ENCODE measurements around the gene PRPF38A.

PRPF38A gene

DNA sequence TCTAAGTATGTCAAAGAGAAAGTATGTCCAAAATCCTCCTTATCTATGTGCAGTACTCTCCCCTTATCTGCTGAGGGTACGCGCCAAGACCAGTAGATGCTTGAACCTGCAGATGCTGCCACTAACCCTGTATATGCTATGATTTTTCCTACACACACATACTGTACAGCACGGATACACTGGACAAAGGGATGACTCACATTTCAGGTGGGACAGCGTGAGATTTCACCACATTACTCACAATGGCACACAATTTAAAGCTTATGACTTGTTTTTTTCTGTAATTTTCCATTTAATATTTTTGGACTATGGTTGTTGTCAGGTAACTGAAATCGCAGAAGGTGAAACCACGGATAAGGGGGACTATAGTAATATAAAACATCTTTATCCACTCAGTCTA lies 4.3 kb upstream of the PRPF38A start:
- no peak for DNase-seq (ENCODE audit: low spot score)

DNA sequence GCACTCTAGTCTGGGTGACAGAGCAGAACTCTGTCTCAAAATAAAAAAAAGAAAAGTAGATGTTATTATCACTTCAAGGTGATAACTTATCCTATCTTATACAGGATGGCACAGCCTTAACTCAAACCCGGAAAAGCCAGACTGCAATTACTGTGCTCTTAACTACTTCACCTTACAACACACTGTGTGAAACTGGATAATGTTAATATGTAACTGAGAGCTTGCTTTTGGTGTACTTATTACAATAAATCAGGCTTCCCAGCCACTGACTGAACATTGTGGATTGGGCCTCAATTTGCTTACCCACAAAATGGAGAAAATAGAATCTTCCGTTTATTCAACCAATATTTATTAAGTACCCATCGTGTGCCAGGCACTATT lies 1.6 kb upstream of the PRPF38A start:
- DNase-seq (ENCODE audit: low spot score): no peak

DNA sequence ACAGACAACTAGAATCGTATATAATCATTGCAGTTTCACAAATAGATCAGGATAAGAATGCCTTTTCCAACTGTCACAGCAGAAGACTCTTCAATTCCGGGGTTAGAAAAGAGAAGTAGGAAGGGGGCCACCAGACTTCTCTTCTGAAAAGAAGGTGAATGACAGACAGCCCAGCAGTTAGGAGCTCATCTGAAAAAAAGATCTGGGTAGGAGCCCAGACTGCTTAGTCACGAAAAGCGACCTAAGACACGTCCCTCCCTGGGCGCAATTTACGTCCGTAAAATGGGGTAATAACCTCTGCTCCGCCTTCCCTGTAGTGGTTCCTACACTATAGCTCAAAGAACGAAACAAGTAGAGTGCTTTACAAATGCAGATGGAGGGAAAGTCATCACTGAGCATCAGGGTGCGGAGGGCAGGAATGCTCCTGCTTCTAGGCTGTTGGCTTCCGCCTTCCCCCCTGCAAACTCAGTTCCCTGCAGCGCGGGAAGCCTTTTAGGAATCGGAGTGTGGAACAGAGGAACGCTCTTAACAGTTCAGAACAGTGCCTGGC lies 761 bp upstream of the PRPF38A start:
- peak; percentile 34 for DNase-seq (ENCODE audit: low spot score)

DNA sequence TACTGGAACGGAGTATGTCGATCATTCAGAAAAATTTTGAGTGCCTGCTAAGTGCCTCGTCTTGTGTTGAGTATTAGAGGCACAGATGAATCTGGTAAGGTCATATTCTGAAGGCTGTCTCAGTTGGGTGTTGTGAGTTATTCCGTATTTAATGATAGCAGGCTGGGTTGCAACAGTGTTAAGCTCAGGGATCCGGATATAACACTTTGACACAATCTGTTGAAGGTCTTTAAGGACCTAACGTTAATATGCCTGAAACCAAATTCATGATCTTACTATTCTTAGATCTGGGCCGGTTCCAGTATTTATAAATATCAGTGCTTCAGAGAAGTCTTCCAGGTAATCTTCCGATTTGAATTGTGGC lies 555 bp downstream of the PRPF38A start:
- no peak for DNase-seq (ENCODE audit: low spot score)

DNA sequence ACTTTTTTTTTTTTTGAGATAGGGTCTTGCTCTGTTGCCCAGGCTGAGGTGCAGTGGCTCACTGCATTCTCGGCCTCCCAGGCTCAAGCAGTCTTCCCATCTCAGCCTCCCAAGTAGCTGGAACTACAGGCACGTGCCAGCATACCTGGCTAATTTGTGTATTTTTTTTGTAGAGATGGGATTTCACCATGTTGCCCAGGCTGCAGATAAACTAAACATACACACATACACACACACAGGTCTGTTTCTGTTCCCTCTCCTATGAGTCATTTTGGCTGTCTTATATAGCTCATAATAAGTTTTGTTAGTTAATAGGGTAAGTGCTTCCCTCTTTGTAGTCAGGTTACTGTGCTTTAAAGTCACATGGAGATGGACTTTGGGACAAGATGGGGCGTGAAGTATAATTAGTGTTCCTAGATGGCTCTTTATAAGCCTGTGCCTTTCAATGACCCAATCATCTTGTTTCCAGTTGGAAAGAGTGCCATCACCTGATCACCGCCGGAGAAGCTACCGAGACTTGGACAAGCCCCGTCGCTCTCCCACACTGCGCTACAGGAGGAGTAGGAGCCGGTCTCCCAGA lies 9.1 kb downstream of the PRPF38A start:
- peak; percentile 3 for DNase-seq (ENCODE audit: low spot score)

DNA sequence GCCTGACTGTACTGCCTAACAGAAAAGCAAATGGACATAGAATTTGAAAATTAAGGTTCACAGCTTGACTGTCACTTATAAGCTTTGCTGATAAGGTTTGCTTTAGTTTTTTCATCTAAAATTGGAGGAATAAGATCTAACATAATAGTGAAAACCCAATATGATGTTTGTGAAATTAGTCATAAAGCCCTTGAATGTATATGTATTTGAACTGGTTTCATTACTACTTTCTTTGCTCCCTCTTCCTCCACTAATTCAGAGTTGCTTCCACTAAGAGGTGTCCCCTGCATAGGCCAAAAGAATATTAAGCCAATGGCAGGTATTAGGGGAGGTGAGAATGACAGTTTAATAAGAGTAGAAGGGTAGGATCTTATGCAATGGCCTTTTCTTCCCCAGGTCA lies 10.5 kb downstream of the PRPF38A start:
- DNase-seq (ENCODE audit: low spot score): no peak

DNA sequence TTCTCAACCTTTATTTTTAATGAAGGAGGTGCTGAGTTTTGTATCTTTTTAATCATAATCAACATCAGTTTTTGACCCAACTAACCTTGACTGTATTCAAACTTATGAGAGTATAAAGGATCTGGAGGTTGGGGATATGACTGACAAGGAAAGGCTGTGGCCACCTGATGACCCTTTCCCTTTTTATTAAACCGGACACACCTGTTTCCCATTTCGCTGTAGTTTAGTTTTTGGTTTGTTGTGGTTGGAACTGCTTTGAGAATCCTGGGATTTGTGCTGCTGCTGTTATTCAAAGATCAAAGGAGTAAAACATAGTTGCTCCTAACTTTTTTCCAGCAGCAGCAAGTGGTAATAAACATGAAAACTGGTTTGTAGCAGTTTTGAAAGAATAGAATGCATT lies 12.4 kb downstream of the PRPF38A start:
- DNase-seq (ENCODE audit: low spot score): no peak

DNA sequence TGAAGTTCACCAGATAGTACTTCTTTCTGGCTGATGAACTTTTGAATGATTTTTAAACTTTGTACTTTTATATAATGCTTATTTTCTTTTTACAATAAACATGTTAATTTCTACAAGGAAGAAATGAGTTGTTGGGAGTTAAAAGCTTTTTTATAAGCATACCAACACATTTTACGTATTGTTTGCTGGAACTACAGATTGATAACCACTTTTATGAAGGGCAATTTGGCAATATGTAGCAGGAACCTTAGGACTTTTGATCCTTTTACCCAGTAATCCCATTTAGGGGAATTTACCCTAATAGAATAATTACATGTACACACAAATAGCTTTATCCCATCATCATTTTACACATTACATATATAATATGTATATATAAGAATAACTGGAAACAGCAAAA lies 16.3 kb downstream of the PRPF38A start:
- no peak for DNase-seq (ENCODE audit: low spot score)

DNA sequence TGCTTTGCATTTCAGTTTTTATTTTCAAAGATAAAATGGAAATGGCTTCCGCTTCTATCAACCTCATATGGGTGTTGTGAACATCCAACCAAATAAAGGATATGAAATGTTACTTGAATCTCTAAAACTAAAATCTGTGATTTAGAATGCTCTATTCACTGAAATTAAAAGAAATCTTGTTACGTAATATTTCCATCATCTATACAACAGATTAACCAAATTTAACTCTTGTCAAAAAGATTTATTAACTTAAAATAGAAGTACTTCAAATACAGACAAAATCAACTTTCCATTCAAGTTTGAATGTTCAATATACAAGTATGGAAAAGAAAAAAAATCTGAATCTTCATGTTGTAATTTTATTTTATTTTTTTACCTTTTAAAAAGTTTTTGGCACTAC lies 18.7 kb downstream of the PRPF38A start:
- DNase-seq (ENCODE audit: low spot score): no peak

DNA sequence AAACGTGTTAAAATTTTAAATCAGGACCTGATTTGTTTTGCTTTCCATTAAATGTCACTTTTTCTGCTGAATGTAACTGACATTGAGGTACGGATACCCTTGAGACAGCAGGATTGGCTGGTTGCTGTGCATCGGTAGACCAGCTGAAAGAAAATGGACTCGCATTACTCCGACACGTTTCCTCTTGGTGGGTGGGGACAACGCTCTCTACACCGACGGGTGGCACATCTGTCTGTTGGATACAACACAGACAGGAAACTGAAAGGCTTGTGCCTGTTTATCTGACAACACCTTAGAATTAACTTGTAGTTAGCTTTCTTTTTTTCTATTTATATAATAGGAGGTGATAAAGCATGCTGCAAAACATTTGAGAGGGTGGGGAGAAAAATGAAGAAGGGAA lies 19.4 kb downstream of the PRPF38A start:
- no peak for DNase-seq (ENCODE audit: low spot score)

DNA sequence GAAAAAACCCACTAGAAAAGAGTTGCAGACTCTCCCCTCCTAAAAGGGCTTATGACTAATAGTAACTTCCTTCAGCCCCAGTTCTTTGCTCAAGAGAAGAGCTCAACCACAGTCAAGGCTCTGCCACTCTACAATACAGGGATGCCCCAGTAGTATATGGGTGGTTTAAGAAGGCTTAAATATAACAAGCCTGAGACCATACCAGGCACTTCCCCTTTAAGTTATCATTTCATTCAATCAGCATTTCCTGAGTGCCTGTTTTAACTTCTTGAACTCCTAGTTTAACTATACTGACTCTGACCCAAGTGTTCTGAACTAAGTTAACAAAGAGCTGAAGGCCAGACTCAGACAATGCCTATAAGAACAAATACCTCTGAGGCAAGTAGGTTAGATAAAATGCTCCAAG lies 19.8 kb downstream of the PRPF38A start:
- no peak for DNase-seq (ENCODE audit: low spot score)

DNA sequence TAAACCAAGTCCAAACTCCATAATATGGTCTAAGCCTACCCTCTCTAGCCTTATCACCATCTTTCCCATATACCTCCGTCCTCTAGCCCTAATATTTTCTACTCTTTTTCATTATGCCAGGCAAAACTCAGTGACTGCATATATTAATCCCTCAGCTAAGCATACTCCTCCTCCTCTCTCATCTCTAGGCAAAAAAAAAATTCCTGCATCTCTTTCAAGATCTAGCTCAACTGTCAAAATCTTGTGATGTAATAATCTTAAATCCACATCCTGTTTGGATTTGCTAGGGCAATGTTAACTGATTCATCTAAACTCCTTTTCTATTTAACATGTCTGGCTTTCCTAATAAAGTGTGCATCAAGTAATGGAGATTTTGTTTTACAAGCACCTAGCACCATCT lies 20.4 kb downstream of the PRPF38A start:
- no peak for DNase-seq (ENCODE audit: low spot score)

DNA sequence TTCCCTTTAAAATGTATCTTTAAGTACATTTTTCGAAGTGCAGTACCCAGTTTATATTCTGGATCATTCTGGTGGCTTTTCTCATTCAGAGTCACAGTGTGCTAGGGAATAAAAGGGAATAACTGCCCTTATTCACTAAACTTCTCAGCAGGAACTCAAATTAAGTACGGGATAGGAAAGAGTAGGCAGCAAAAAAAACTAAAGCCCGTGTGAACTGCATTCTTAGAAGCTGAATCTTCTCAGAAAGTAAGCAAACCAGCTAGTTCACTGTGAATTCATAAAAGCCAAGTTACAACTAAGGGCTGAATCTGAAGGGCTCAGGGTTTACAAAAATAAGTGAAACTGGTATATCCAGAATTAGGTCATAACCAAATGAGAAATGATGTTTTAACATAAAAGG lies 22.0 kb downstream of the PRPF38A start:
- no peak for DNase-seq (ENCODE audit: low spot score)

DNA sequence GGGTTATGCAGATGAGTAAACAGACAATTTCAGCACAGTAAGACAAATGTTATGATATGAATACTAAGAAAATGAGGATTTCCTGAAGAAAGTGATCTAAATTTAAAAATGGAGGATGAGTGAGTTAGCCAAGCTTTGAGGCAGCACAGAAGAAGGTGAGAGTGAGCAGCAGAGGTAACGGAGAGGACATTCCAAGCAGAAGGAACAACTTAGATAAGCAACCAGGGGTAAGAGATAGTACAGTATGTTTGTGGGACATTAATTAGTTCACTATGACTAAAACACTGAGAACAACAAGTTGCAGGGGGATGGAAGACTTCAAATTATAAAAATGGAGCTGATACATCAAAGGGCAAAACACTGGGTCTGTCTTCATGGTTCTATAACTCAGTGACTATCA lies 22.8 kb downstream of the PRPF38A start:
- no peak for DNase-seq (ENCODE audit: low spot score)

DNA sequence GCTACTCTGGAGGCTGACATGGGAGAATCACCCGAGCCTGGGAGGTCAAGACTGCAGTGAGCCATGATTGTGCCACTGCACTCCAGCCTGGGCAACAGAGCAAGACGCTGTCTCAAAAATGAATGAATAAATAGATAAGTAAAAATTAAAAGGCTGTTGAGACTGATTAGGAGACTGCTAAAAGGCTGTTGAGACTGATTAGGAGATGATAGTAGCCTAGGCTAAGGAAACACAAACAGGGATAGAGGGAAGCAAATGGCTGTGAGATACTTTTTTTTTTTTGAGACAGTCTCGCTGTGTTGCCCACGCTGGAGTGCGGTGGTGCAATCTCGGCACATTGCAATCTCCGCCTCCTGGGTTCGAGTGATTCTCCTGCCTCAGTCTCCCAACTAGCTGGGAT lies 28.4 kb downstream of the PRPF38A start:
- DNase-seq (ENCODE audit: low spot score): no peak

DNA sequence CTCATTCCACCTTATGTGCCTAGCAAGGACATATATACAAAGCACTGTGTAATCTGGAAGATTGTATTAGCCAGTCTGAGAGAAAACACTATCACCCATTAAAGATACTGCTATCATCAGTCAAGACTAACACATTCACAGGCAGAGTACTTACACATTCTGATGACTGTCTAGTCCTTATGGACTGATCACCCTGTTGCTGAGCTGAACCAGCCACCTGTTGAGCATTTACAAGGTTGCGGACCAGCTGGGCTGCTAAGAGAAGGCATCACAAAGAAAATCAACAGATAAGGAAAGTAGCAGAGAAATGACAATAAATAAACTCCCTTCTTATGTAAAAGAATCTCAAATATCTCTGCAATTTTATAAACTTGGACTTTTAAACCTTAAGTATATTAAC lies 30.8 kb downstream of the PRPF38A start:
- DNase-seq (ENCODE audit: low spot score): no peak

DNA sequence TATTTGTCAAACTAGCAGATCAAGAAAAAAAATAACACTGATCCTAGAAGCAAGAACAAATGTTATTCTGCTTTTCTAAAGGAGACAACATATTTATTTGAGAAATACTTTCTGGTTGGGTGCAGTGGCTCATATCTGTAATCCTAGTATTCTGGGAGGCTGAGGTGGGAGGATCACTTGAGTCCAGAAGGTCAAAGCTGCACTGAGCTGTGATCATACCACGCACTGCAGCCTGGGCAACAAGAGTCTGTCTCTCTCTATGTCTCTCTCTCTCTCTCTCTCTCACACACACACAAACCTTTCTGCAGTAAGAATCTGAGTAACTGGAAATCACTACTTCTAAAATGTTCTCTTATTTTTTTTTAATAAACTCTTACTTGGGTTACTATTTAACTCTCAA lies 31.2 kb downstream of the PRPF38A start:
- DNase-seq (ENCODE audit: low spot score): no peak

DNA sequence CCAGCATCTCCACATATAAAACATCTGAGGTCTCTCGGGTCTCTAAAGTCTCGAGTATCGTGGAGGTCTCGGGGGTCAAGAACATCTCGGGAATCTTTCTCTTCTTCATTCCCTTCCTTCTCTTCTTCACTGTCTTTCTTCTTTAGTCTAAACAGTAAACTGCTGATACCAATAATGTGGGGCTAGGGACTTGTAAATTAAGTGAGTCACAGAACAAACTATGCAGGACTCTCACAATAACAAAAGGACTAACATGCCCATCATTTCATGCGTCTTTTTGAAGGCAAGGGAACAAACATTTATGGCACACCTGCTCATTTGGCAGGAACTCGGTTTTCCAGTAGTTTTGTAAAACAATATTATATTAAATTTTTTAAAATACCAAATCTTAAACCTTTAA lies 32.4 kb downstream of the PRPF38A start:
- DNase-seq (ENCODE audit: low spot score): no peak

DNA sequence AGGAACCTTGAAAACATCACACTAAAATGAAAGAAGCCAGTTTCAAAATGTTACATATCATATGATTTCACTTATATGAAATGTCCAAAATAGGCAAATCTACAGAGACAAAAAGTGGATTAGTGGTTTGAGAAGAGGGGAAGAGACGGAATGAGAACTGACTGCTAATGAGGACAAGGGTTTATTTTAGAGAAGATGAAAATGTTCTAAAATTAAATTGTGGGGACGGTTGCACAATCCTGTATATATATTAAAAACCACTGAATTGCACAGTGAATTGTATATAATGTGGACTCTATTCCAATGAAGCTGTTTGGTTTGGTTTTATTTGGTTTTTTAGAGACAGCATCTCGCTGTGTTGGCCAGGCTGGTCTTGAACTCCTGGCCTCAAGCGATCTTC lies 35.6 kb downstream of the PRPF38A start:
- DNase-seq (ENCODE audit: low spot score): no peak

DNA sequence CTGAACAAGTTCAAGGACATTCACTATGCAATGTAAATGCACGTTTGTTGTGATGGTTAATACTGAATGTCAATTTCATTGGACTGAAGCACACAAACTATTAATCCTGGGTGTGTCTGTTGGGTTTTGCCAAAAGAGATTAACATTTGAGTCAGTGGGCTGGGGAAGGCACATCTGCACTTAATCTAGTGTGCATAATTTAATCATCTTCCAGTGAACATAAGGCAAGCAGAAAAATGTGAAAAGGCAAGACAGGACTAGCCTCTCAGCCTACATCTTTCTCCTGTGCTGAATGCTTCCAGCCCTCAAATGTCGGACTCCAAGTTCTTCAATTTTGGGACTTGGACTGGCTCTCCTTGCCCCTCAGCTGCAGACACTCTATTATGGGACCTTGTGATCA lies 40.1 kb downstream of the PRPF38A start:
- DNase-seq (ENCODE audit: low spot score): no peak

DNA sequence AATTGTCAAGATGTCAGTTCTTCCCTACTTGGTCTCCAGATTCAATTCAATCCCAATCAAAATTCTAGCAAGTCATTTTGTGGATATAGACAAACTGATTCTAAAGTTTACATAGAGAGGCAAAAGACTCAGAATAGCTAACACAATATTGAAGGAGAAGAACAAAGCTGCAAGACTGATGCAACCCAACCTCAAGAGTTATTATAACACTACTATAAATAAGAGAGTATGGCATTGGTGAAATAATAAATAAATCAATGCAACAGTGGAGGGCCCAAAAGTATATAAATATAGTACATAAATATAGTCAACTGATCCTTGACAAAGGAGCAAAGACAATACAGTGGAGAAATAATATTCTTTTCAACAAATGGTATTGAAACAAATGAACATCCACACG lies 49.7 kb downstream of the PRPF38A start:
- no peak for DNase-seq (ENCODE audit: low spot score)

DNA sequence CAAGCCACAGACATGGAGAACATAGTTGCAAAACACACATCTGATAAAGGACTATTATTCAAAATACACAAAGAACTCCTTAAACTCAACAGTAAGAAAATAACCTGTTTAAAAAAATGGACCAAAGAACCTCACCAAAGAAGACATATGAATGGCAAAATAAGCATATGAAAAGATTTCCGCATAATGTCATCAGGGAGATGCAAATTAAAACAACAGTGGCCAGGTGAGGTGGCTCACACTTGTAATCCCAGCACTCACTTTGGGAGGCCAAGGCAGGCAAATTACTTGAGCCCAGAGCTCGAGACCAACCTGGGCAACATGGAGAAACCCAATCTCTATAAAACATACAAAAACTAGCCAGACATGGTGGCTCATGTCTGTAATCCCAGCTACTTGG lies 50.4 kb downstream of the PRPF38A start:
- DNase-seq (ENCODE audit: low spot score): no peak

DNA sequence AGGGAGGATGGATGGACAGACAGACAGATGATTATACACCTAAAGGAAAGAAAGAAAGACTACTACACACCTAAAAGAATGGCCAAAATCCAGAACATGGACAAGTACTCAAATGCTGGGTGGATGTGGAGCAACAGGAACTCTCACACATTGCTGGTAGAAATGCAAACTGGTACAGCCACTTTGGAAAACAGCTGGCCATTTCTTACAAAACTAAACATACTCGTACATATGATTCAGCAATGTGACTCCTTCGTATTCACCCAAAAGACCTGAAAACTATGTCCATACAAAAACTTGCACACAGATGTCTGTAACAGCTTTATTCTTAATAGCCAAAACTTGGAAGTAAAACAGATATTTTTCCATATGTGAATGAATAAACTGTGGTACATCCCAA lies 51.3 kb downstream of the PRPF38A start:
- DNase-seq (ENCODE audit: low spot score): no peak

DNA sequence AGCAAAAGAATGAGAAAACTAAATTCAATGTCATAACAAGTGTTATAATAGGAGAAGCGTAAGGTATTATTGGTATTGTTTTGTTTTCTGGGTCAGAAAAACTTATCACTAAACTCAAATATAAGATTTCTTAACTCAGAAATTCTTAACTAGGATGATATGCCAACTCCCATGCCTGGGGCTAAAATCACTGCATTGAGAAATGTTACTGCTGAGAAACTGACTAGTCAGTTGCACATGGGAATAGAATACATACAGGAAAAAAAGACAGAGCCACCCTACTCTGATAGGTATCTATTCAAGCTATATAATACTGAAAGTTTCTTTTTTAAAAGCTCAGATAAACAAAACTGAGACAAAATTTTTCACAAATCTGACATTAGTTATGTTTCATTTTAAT lies 56.3 kb downstream of the PRPF38A start:
- no peak for DNase-seq (ENCODE audit: low spot score)

DNA sequence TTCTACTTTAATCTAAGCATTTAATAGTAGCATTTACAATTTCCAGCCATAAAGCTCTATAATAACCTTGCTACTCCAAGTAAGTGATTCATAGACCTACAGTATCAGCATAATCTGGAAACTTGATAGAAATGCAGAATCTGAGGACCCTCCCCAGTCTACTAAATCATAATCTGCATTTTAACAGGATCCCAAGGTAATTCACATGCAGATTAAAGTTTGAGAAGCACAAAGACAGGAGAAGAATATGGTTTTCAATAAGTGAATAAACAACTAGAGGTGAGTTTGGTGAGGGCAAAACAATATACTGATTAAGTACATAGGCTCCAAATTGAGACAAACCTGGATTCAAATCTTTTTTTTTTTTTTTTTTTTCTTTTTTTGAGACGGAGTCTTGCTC lies 57.4 kb downstream of the PRPF38A start:
- DNase-seq (ENCODE audit: low spot score): no peak

Measured in SW480 (cell line).